Measurements from ENCODE around the gene NOA1.
"Not testable (repeated sequence)": the region's sequence is repeated elsewhere in the genome, so short reads cannot be mapped to it uniquely, and the experiment has no call there.

The NOA1 gene

GRCh38 chr4:56953680-56954520 lies 23.5 kb downstream of the NOA1 start:
- no peak for DNase-seq

DNA sequence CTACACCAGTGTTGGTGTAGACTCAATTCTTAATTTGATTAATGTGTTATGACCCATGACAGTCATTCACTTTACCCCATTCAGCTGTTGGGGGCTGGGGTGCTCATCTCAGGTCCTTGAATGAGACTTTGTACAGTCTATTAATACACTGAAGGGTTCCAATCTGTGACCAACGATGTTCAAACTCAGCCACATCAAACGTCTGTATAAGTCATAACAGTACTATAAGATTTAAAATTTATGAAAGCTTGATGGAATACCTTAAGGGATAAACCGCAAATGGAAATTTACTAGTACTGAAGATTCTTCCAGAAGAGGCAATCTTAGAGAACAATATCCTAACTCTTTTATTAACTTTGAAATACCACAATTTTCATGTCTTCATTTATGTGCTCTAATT lies 36.0 kb downstream of the NOA1 start:
- DNase-seq: no peak

- no peak for DNase-seq
Observed at GRCh38 chr4:56940971-56941370, 36.4 kb downstream of the NOA1 start.

GRCh38 chr4:56940403-56940802 lies 37.0 kb downstream of the NOA1 start:
- no peak for DNase-seq

GRCh38 chr4:56939826-56940225 lies 37.6 kb downstream of the NOA1 start:
- not testable (repeated sequence) for DNase-seq

DNA sequence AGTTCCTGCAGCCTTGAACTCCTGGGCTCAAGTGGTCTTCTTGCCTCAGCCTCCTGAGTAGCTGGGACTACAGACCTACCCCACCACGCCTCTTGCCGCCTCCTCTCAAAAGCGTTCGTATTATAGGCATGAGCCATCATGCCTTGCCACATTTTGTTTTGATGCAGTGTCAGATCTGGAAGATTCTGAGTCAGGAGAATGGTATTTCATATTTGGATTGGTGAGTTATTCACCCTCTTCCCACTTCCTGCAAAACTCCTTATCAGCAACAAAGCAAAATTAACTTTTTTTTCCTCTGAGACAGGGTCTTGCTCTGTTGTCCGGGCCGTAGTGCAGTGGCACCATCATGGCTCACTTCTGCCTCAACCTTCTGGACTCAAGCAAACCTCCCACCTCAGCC lies 40.1 kb downstream of the NOA1 start:
- no peak for DNase-seq

DNA sequence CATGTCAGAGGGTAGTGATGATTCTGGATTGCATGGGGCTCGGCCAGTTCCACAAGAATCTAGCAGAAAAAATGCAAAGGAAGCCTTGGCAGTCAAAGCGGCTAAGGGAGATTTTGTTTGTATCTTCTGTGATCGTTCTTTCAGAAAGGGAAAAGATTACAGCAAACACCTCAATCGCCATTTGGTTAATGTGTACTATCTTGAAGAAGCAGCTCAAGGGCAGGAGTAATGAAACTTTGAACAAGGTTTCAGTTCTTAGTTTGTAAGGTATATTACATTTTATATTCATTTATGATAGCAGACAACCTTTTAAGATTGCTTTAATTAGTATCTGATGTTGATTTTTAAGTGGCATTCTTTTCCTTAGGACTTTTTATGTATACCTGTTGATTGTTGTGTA lies 45.5 kb downstream of the NOA1 start:
- no peak for DNase-seq

DNA sequence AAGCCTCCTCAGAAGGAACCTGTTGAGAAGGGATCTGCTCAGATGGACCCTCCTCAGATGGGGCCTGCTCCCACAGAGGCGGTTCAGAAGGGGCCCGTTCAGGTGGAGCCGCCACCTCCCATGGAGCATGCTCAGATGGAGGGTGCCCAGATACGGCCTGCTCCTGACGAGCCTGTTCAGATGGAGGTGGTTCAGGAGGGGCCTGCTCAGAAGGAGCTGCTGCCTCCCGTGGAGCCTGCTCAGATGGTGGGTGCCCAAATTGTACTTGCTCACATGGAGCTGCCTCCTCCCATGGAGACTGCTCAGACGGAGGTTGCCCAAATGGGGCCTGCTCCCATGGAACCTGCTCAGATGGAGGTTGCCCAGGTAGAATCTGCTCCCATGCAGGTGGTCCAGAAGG lies 46.8 kb downstream of the NOA1 start:
- no peak for DNase-seq

DNA sequence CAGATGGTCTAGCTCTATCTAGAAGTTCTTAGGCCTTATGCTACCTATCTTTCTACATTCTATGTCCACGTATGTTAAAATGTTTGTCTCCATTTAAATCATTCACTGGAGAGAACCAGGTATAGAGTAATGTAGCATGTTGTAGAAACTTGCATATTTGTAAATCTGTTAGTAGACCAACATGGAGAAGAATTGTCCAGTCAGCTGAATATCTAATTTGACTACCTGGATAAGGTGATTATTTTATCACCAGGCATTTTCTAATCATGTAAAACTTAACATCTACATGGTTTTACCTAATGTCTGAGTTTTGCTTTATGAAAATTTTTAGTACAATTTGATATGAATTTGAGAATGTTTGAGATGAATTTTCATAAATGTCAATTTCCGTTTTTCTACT lies 50.2 kb downstream of the NOA1 start:
- no peak for DNase-seq

DNA sequence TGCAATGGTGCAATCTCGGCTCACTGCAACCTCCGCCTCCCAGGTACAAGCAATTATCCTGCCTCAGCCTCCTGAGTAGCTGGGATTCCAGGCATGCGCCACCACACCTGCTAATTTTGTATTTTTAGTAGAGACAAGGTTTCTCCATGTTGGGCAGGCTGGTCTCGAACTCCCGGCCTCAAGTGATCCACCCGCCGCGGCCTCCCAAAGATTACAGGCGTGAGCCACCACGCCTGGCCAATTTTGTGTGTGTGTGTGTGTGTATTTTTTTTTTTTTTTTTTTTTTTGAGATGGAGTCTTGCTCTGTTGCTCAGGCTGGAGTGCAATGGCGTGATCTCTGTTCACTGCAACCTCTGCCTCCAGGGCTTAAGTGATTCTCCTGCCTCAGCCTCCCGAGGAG lies 62.4 kb downstream of the NOA1 start:
- not testable (repeated sequence) for DNase-seq

DNA sequence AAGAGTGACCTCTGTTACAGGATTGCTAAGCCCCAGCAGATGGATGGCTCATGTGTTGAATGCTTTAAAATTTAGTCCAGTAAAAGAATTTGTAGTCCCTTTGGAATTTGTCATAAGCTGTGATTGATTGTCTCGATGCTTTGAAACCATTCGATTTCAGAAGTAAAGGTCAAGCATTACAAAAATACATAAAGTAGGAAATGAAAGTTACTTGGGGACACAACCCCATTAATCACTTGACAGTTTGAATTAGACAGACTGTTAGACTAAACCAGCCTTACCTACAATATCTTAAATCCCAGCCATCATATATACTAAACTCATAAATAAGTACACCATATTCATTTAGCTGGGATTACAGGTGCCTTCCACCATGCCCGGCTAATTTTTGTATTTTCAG lies 63.1 kb downstream of the NOA1 start:
- DNase-seq: no peak

Measured in NCI-H526 (cell line).